OCI-LY1 (cell line): ENCODE data around the gene CPXM2.

ENCODE experiments used
- EZH2 ChIP-seq: fragments of 200-600 bp; sonication (generic), shearing (Covaris generic); IDR thresholded peaks from 2 replicates; pipeline ENCODE4 v1.8.0; 2017; ENCODE audit warnings: borderline replicate concordance, mixed run types, mild to moderate bottlenecking, antibody characterized with exemption, low read length, moderate library complexity, mixed read lengths
- TF ChIP-seq, protein P1 (sequence below): fragments of 200-600 bp; sonication (generic), shearing (Covaris generic); IDR thresholded peaks from 2 replicates; pipeline ENCODE4 v1.5.1; 2017; ENCODE audit warnings: mild to moderate bottlenecking, antibody characterized with exemption, low read length, moderate library complexity, mixed read lengths

DNA sequence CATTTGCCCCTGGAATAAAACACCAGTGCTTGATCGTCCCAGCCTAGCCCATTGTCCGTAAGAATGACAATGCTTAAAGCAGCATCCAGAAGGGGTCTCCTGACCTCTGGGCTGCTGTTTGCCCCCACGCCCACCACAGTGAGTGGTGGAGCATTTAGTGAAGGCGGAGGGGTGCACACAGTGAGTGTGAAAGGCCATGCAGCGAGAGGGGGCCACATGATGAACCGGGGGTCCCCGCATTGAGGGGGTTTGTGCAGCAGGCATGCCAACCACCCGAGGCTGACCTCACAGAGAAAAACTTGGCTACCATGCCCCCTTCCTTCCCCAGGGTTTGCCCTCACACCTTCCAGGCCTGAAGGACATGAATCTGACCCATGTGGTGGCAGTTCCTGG, 28.4 kb downstream of the CPXM2 start:
- TF ChIP-seq, protein P1, sequence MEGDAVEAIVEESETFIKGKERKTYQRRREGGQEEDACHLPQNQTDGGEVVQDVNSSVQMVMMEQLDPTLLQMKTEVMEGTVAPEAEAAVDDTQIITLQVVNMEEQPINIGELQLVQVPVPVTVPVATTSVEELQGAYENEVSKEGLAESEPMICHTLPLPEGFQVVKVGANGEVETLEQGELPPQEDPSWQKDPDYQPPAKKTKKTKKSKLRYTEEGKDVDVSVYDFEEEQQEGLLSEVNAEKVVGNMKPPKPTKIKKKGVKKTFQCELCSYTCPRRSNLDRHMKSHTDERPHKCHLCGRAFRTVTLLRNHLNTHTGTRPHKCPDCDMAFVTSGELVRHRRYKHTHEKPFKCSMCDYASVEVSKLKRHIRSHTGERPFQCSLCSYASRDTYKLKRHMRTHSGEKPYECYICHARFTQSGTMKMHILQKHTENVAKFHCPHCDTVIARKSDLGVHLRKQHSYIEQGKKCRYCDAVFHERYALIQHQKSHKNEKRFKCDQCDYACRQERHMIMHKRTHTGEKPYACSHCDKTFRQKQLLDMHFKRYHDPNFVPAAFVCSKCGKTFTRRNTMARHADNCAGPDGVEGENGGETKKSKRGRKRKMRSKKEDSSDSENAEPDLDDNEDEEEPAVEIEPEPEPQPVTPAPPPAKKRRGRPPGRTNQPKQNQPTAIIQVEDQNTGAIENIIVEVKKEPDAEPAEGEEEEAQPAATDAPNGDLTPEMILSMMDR = no peak
- no peak for TF ChIP-seq EZH2
